M059J (cell line): ENCODE results near the gene ZNF467. TPM values are rescaled to one million over a fixed set of nuclear protein-coding genes. Genes with fewer than 3 reads are reported as not detected.
A peak's percentile ranks its signal among the peaks of the same experiment; 100 is the strongest.

Source experiments
- DNase-seq: peaks from one replicate; pipeline ENCODE4 v3.0.0-alpha.2; 2012; ENCODE audit warnings: low read depth
- total RNA-seq: library from RNA; depleted of rRNA; stranded (reverse); fragments of >200 nt; shearing (Covaris generic); gene quantifications from 2 replicates; pipeline ENCODE4 v1.2.3, GENCODE V29; 2014

ZNF467 gene
- total RNA-seq, 1 experiment from 2014 or later, result 0.96 TPM

- DNase-seq, result no peak
Observed at GRCh38 chr7:149772241-149772955, 990 bp downstream of the ZNF467 start.

- DNase-seq, result peak; percentile 85
Observed at GRCh38 chr7:149771720-149772240, 1.6 kb downstream of the ZNF467 start.

GRCh38 chr7:149770728-149771636 lies 2.4 kb downstream of the ZNF467 start:
- peak; percentile 6 for DNase-seq

GRCh38 chr7:149769915-149770314 lies 3.5 kb downstream of the ZNF467 start:
- no peak for DNase-seq

- no peak for DNase-seq
Observed at GRCh38 chr7:149768931-149769330, 4.5 kb downstream of the ZNF467 start.

- DNase-seq, result no peak
Observed at GRCh38 chr7:149767068-149767467, 6.3 kb downstream of the ZNF467 start.

GRCh38 chr7:149766135-149766675 lies 7.2 kb downstream of the ZNF467 start:
- no peak for DNase-seq

GRCh38 chr7:149765399-149766121 lies 7.8 kb downstream of the ZNF467 start:
- DNase-seq, result no peak

- no peak for DNase-seq
Observed at GRCh38 chr7:149764481-149765398, 8.6 kb downstream of the ZNF467 start.

- no peak for DNase-seq
Observed at GRCh38 chr7:149763563-149764240, 9.7 kb downstream of the ZNF467 start.

GRCh38 chr7:149762610-149763009 lies 10.8 kb downstream of the ZNF467 start:
- no peak for DNase-seq

- no peak for DNase-seq
Observed at GRCh38 chr7:149762089-149762488, 11.3 kb downstream of the ZNF467 start.

- DNase-seq, result no peak
Observed at GRCh38 chr7:149761307-149761706, 12.1 kb downstream of the ZNF467 start.

GRCh38 chr7:149760538-149760937 lies 12.8 kb downstream of the ZNF467 start:
- DNase-seq, result no peak

GRCh38 chr7:149759093-149759860 lies 14.1 kb downstream of the ZNF467 start:
- no peak for DNase-seq

GRCh38 chr7:149753375-149754233 lies 19.8 kb downstream of the ZNF467 start:
- DNase-seq, result peak; percentile 27

GRCh38 chr7:149752646-149753045 lies 20.7 kb downstream of the ZNF467 start:
- no peak for DNase-seq
